ENCODE measurements around the gene NME4. TPM values are rescaled to one million over a fixed set of nuclear protein-coding genes. Genes with fewer than 3 reads are reported as not detected.

The NME4 gene
- total RNA-seq, 1 donor from 2014 or later, result 154 TPM

DNA sequence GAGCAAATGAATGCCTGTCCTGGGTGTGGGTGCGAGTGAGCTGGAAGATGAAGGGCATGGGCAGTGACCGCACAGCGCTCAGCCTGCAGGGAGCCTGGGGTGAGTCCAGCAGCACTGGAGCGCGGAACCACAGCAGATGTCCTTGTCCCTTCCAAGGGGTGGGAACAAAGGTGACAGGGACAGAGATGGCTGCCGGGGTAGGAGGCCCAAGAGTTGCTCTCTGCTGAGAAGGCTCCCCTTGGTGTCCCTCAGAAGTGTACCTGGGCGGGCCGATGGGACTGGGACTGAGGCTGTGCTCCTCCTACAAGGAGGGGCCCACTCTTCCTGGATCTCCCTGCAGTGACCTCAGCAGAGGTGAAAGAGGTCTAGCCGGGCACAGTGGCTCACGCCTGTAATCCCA lies 7.6 kb upstream of the NME4 start:
- no peak for TF ChIP-seq CTCF (IDR thresholded peaks at IDR 0.05; ENCODE audit: unreplicated experiment)
- DNase-seq (ENCODE audit: low spot score, unreplicated experiment), result no peak
- H3K4me1 Mint-ChIP-seq (ENCODE audit: low read depth), result peaks cover 17% of the 10 kb centered on the region
- H3K27me3 Mint-ChIP-seq, result no peaks in the 10 kb centered on the region
- no peak overlapping the region for H3K4me3 Mint-ChIP-seq (ENCODE audit: low read depth)
- H3K9me3 Mint-ChIP-seq (ENCODE audit: low read depth), result no peaks in the 10 kb centered on the region
- no peak overlapping the region for H3K27ac Mint-ChIP-seq
- H3K36me3 Mint-ChIP-seq (ENCODE audit: insufficient read depth), result peaks cover 2% of the 10 kb centered on the region

- Mint-ChIP-seq H3K36me3 (ENCODE audit: insufficient read depth) (peaks cover 2% of the 10 kb centered on the region), H3K27ac (no peak overlapping the region), H3K27me3 (no peaks in the 10 kb centered on the region), H3K9me3 (ENCODE audit: low read depth) (no peaks in the 10 kb centered on the region), H3K4me1 (ENCODE audit: low read depth) (peaks cover 22% of the 10 kb centered on the region), H3K4me3 (ENCODE audit: low read depth) (no peak overlapping the region)
- TF ChIP-seq CTCF (IDR thresholded peaks at IDR 0.05; ENCODE audit: unreplicated experiment), result peak; percentile 67
- no peak for DNase-seq (ENCODE audit: low spot score, unreplicated experiment)
Observed at GRCh38 chr16:391885-392335, 5.1 kb upstream of the NME4 start.

- no peak for TF ChIP-seq CTCF (IDR thresholded peaks at IDR 0.05; ENCODE audit: unreplicated experiment)
- H3K4me3 Mint-ChIP-seq (ENCODE audit: low read depth), result no peak overlapping the region
Observed at GRCh38 chr16:392450-393030, 4.5 kb upstream of the NME4 start.

GRCh38 chr16:396199-396598 lies 800 bp upstream of the NME4 start:
- no peak for DNase-seq (ENCODE audit: low spot score, unreplicated experiment)
- peak overlapping the region; percentile 86 for H3K4me3 Mint-ChIP-seq (ENCODE audit: low read depth)
- no peaks in the 10 kb centered on the region for H3K36me3 Mint-ChIP-seq (ENCODE audit: insufficient read depth)
- peaks cover 9% of the 10 kb centered on the region for H3K4me1 Mint-ChIP-seq (ENCODE audit: low read depth)
- H3K9me3 Mint-ChIP-seq (ENCODE audit: low read depth), result no peaks in the 10 kb centered on the region
- TF ChIP-seq CTCF (IDR thresholded peaks at IDR 0.05; ENCODE audit: unreplicated experiment), result no peak
- H3K27ac Mint-ChIP-seq, result peak overlapping the region; percentile 96
- H3K27me3 Mint-ChIP-seq, result no peaks in the 10 kb centered on the region

More at GRCh38 chr16:392450-393030, 4.5 kb upstream of the NME4 start:
- no peak for DNase-seq (ENCODE audit: low spot score, unreplicated experiment)
- Mint-ChIP-seq H3K27me3 (no peaks in the 10 kb centered on the region), H3K4me1 (ENCODE audit: low read depth) (peaks cover 21% of the 10 kb centered on the region), H3K27ac (no peak overlapping the region), H3K36me3 (ENCODE audit: insufficient read depth) (peaks cover 2% of the 10 kb centered on the region), H3K9me3 (ENCODE audit: low read depth) (no peaks in the 10 kb centered on the region)

- DNase-seq (ENCODE audit: low spot score, unreplicated experiment), result no peak
- Mint-ChIP-seq H3K9me3 (ENCODE audit: low read depth) (no peaks in the 10 kb centered on the region), H3K36me3 (ENCODE audit: insufficient read depth) (no peaks in the 10 kb centered on the region), H3K4me3 (ENCODE audit: low read depth) (peak overlapping the region; percentile 86), H3K27ac (peak overlapping the region; percentile 96), H3K4me1 (ENCODE audit: low read depth) (peaks cover 9% of the 10 kb centered on the region), H3K27me3 (no peaks in the 10 kb centered on the region)
- no peak for TF ChIP-seq CTCF (IDR thresholded peaks at IDR 0.05; ENCODE audit: unreplicated experiment)
Observed at GRCh38 chr16:396605-397004, 394 bp upstream of the NME4 start.

Data from progenitor cell of endocrine pancreas (in vitro differentiated cells).